Pancreas (tissue), 10 donors: ENCODE data around the gene AKR1E2. TPM values are rescaled to one million over a fixed set of nuclear protein-coding genes. Genes with fewer than 3 reads are reported as not detected.

Experiments used
- ATAC-seq, 4 donors: fragments of 200-7000 bp; cut with Tn5 transposase; one replicate each; pipeline versions ENCODE4 v1.8.0 to v1.9.1; 2020; ENCODE audit warnings: mild to moderate bottlenecking in 4 of 4, moderate library complexity in 4 of 4
- DNase-seq, 6 donors: peaks; one replicate each; pipeline ENCODE4 v3.0.0-alpha.2; 2020
- FAIRE-seq: peaks from 2 replicates; lab custom pipeline; 2012; peaks lifted over from hg19 to GRCh38; lab: Jason Lieb, UNC
- H3K27ac ChIP-seq, 4 donors: fragments of 200-600 bp; sonication (generic); 1 replicate in 3 of 4; 2 replicates in 1 of 4; pipeline versions ENCODE4 v1.5.0 to v1.8.0; 2020
- H3K27me3 ChIP-seq, 4 donors: fragments of 200-600 bp; one replicate each; pipeline ENCODE4 v1.8.0; 2021
- H3K36me3 ChIP-seq, 3 donors: fragments of 200-600 bp; sonication (generic) in 1 of 3; one replicate each; pipeline versions ENCODE4 v1.5.0 to v1.8.0; 2020 to 2021
- H3K4me1 ChIP-seq, 3 donors: fragments of 200-600 bp; one replicate each; pipeline ENCODE4 v1.8.0; 2021
- H3K4me3 ChIP-seq, 4 donors: fragments of 200-600 bp; sonication (generic) in 2 of 4; one replicate each; pipeline versions ENCODE4 v1.5.0 to v1.8.0; 2020 to 2021
- H3K9me3 ChIP-seq, 4 donors: fragments of 200-600 bp; one replicate each; pipeline ENCODE4 v1.8.0; 2021
- WGBS, 2 donors: extraction: QIAGEN DNeasy Blood & Tissue Kit; methylation state at CpG; one replicate each; pipeline ENCODE4 v1.1.7; 2013; 5-methylcytosine and 5-hydroxymethylcytosine counted together
- intact Hi-C, 3 donors: fragments of 100-400 bp; cut with DNase I; formaldehyde crosslinking; loops; one replicate each; pipeline versions ENCODE4 v1.11.1 to v1.14.2; 2022
- polyA plus RNA-seq, 2 donors: library from polyadenylated mRNA; stranded (reverse); fragments of 200-250 nt; gene quantifications; one replicate each; pipeline ENCODE4 v1.2.3, GENCODE V29; 2013
- total RNA-seq, 6 donors: library from RNA; stranded (reverse); fragmentation: NEBNext Ultra II Directional in 4 of 6; extraction: Animal tissue kit (Norgen Biotek cat#: 25700) in 4 of 6; gene quantifications; one replicate each; pipeline versions ENCODE4 v1.2.1 to v1.2.4, GENCODE V29; 2021 to 2023
- TF ChIP-seq, protein P1 (sequence below), 4 donors: fragments of 200-600 bp; sonication (generic) in 3 of 4; IDR thresholded peaks; one replicate each; pipeline versions ENCODE4 v1.5.0 to v1.8.0; 2021; ENCODE audit warnings: antibody characterized with exemption in 4 of 4
- donor health status: healthy with polysubstance abuse.
- donor health status: DM: no; HTN: no; CAD: no; lungs with moderate emphysema.
- donor health status: DM: no; HTN: no; CAD: no.
- donor health status: control.
- donor health status: control.
- donor health status: Bipolar disorder and iron deficiency.
- donor health status: DM: yes; HTN: yes; CAD: no.
- donor health status: DM: no; HTN: no; CAD: no.
- donor health status: DM: no; HTN: no; CAD: no.
- donor health status: DM: yes; HTN: yes; CAD: no.

The AKR1E2 gene
- total and polyA plus RNA-seq, 8 donors = 0.85 to 10.2 (median 2.4) TPM

DNA sequence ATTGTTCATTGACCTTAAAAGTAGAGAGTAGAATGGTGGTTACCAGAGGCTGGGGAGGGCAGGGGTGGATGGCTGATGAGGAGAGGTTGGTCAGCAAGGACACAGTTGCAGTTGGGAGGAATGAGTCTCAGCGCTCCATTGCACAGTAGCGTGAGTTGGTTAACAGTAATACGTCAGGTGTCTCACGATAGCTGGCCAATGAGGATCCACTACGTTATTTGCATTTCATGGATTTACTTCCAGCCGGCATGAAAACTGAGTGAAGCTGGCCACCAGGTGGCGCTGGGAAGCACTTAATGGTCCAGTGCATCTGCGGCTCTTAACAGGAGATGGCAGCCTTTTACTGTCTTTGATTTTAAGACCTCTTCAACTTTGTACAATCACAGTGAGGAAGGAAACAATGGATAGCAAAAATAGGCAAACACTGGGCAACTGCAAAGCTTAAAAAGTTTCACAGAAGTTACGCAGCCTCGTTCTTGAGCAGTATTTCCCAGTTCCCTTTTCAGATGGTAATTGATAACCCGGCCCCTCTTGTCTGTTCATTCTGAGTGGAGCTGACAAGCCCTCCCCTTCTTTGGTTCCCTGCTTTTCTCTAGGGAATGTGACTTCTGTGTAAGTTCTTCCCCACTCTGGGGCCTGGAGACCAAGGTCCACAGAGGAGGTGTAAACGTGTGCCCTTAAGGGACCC, 23.7 kb downstream of the AKR1E2 start:
- WGBS, 2 donors = 5 to 7% methylated on average over 12 of the region's 12 CpGs
- peak; percentile 83 to 98 (median 94) for DNase-seq
- TF ChIP-seq, protein P1, sequence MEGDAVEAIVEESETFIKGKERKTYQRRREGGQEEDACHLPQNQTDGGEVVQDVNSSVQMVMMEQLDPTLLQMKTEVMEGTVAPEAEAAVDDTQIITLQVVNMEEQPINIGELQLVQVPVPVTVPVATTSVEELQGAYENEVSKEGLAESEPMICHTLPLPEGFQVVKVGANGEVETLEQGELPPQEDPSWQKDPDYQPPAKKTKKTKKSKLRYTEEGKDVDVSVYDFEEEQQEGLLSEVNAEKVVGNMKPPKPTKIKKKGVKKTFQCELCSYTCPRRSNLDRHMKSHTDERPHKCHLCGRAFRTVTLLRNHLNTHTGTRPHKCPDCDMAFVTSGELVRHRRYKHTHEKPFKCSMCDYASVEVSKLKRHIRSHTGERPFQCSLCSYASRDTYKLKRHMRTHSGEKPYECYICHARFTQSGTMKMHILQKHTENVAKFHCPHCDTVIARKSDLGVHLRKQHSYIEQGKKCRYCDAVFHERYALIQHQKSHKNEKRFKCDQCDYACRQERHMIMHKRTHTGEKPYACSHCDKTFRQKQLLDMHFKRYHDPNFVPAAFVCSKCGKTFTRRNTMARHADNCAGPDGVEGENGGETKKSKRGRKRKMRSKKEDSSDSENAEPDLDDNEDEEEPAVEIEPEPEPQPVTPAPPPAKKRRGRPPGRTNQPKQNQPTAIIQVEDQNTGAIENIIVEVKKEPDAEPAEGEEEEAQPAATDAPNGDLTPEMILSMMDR (IDR thresholded peaks at IDR 0.05) = peak; percentile 88 to 97 (median 96)
- peak; percentile 79 to 91 (median 86) for ATAC-seq
- Histone ChIP-seq H3K9me3 (no peaks in the 10 kb centered on the region), H3K4me1 (peaks cover 12 to 33% (median 19%) of the 10 kb centered on the region in 3 donors), H3K36me3 (no peaks in the 10 kb centered on the region), H3K27me3 (no peaks in the 10 kb centered on the region), H3K27ac (peak overlapping the region in 2 of 4 donors; percentile 38 to 73), H3K4me3 (no peak overlapping the region)
- peak; percentile 93 for FAIRE-seq
- intact Hi-C loops = loop anchor here in 2 of 3 donors (10.0 kb wide), 2 partner anchors 245 to 435 kb away; partner anchors contain the start of gene AKR1C3 (in 1 of the 2)

DNA sequence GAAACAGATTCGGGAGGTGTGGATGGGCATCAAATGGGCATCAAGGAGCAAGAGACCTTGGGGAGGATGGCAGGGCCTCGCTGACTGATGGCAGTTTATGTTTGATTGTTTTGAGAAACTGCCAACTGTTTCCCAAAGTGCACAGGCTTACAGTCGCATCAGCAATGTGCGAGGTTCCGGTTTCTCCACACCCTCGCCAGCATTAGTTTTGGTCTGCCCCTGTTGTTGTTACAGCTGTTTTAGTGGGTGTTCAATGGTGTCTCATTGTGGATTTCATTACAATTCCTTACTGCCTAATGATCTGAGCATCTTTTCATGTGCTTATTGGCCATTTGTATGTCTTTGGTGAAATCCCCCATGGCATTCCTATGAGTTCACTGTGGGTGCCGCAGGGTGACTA, 24.4 kb downstream of the AKR1E2 start:
- ATAC-seq (no peak), FAIRE-seq (no peak), DNase-seq (no peak)
- intact Hi-C loops = no loop called here
- H3K27ac ChIP-seq = peak overlapping the region in 2 of 4 donors; percentile 38 to 73
- no peaks in the 10 kb centered on the region for H3K27me3 ChIP-seq
- H3K36me3 ChIP-seq = no peaks in the 10 kb centered on the region
- H3K9me3 ChIP-seq = no peaks in the 10 kb centered on the region
- peaks cover 12 to 34% (median 19%) of the 10 kb centered on the region in 3 donors for H3K4me1 ChIP-seq
- no peak overlapping the region for H3K4me3 ChIP-seq
- TF ChIP-seq, protein P1 (IDR thresholded peaks at IDR 0.05) = no peak
- 69 to 80% methylated on average over 7 of the region's 7 CpGs for WGBS, 2 donors

DNA sequence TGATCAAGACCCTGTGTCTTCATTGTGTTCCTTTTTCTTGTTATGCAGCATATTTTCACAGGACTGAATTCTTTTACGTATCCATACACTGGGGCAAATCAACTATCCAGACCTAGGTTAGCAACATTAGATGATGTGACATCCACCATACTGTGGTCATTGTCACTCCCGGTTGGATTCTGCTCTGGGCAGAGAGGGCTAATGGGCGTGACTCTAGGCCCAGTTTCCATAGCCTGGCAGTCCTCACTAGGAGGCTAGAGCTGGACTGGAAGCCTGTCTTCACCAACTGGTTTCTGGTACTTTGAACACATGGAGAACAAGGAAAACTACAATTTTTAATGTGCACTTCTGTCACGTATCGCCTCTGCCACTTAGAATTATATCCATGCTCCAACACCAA, 25.2 kb downstream of the AKR1E2 start:
- TF ChIP-seq, protein P1 (IDR thresholded peaks at IDR 0.05) = no peak
- WGBS, 2 donors = 87 to 91% methylated on average over 5 of the region's 5 CpGs
- H3K4me1 ChIP-seq = peaks cover 12 to 37% (median 19%) of the 10 kb centered on the region in 3 donors
- intact Hi-C loops = no loop called here
- H3K27me3 ChIP-seq = no peaks in the 10 kb centered on the region
- no peaks in the 10 kb centered on the region for H3K36me3 ChIP-seq
- ATAC-seq (peak in 3 of 4 donors; percentile 1 to 3 (median 2)), FAIRE-seq (no peak), DNase-seq (no peak)
- H3K27ac ChIP-seq = peak overlapping the region in 3 of 4 donors; percentile 34 to 80 (median 73)
- no peak overlapping the region for H3K4me3 ChIP-seq
- H3K9me3 ChIP-seq = no peaks in the 10 kb centered on the region

DNA sequence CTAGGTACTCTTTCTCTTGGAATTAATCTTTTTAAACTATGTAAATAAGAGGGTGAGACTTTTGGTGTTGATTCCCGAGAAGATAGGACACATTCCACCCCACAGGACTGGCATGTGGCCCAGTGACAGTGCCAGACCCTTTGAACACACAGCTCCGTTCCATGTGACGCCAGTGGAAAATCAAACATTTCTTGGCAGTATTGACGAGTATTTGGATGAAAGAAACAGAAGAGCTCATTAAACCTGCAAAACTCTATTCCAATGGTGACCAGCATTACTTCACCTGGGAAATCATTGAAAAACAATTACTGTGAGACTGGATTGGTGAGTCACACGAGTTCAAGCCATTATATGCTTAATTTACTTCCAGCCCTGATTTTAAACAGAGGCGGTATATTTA, 25.8 kb downstream of the AKR1E2 start:
- Histone ChIP-seq H3K4me3 (no peak overlapping the region), H3K9me3 (no peaks in the 10 kb centered on the region), H3K27ac (peak overlapping the region in 3 of 4 donors; percentile 34 to 80 (median 73)), H3K27me3 (no peaks in the 10 kb centered on the region), H3K4me1 (peaks cover 12 to 37% (median 19%) of the 10 kb centered on the region in 3 donors), H3K36me3 (no peaks in the 10 kb centered on the region)
- intact Hi-C loops = no loop called here
- 6 to 12% methylated on average over 6 of the region's 6 CpGs for WGBS, 2 donors
- ATAC-seq (peak; percentile 75 to 82 (median 80)), FAIRE-seq (no peak), DNase-seq (peak; percentile 65 to 91 (median 80))
- TF ChIP-seq, protein P1 (IDR thresholded peaks at IDR 0.05) = no peak
